Measurements from ENCODE around the gene TRDN.
"Not testable (repeated sequence)": the region's sequence is repeated elsewhere in the genome, so short reads cannot be mapped to it uniquely, and the experiment has no call there.

Gene TRDN

GRCh38 chr6:123343836-123344235 lies 292.9 kb downstream of the TRDN start:
- H3K9ac ChIP-seq (ENCODE audit: low read length) = no peak overlapping the region
- no peaks in the 10 kb centered on the region for H3K27me3 ChIP-seq (ENCODE audit: control insufficient read depth, insufficient read depth, low read length)
- no peaks in the 10 kb centered on the region for H3K4me1 ChIP-seq (ENCODE audit: control insufficient read depth, insufficient read depth, low read length)
- H3K4me3 ChIP-seq (ENCODE audit: low read length) = no peak overlapping the region
- no peak overlapping the region for H3K27ac ChIP-seq (ENCODE audit: low read depth, low read length)
- H3K36me3 ChIP-seq (ENCODE audit: control insufficient read depth, insufficient read depth, low read length) = no peaks in the 10 kb centered on the region

- Histone ChIP-seq H3K27ac (ENCODE audit: low read depth, low read length) (no peak overlapping the region), H3K36me3 (ENCODE audit: control insufficient read depth, insufficient read depth, low read length) (no peaks in the 10 kb centered on the region), H3K27me3 (ENCODE audit: control insufficient read depth, insufficient read depth, low read length) (no peaks in the 10 kb centered on the region), H3K9ac (ENCODE audit: low read length) (no peak overlapping the region), H3K4me3 (ENCODE audit: low read length) (no peak overlapping the region), H3K4me1 (ENCODE audit: control insufficient read depth, insufficient read depth, low read length) (no peaks in the 10 kb centered on the region)
Observed at GRCh38 chr6:123338394-123338793, 298.4 kb downstream of the TRDN start.

- Histone ChIP-seq H3K27me3 (ENCODE audit: control insufficient read depth, insufficient read depth, low read length) (no peaks in the 10 kb centered on the region), H3K4me1 (ENCODE audit: control insufficient read depth, insufficient read depth, low read length) (no peaks in the 10 kb centered on the region), H3K4me3 (ENCODE audit: low read length) (no peak overlapping the region), H3K27ac (ENCODE audit: low read depth, low read length) (no peak overlapping the region), H3K36me3 (ENCODE audit: control insufficient read depth, insufficient read depth, low read length) (no peaks in the 10 kb centered on the region), H3K9ac (ENCODE audit: low read length) (no peak overlapping the region)
Observed at GRCh38 chr6:123333000-123333756, 303.6 kb downstream of the TRDN start.

- no peak overlapping the region for H3K9ac ChIP-seq (ENCODE audit: low read length)
- H3K4me3 ChIP-seq (ENCODE audit: low read length) = no peak overlapping the region
- no peaks in the 10 kb centered on the region for H3K27me3 ChIP-seq (ENCODE audit: control insufficient read depth, insufficient read depth, low read length)
- no peaks in the 10 kb centered on the region for H3K36me3 ChIP-seq (ENCODE audit: control insufficient read depth, insufficient read depth, low read length)
- no peak overlapping the region for H3K27ac ChIP-seq (ENCODE audit: low read depth, low read length)
- H3K4me1 ChIP-seq (ENCODE audit: control insufficient read depth, insufficient read depth, low read length) = no peaks in the 10 kb centered on the region
Observed at GRCh38 chr6:123332070-123332469, 304.7 kb downstream of the TRDN start.

GRCh38 chr6:123329337-123329736 lies 307.4 kb downstream of the TRDN start:
- no peak overlapping the region for H3K9ac ChIP-seq (ENCODE audit: low read length)
- H3K27ac ChIP-seq (ENCODE audit: low read depth, low read length) = no peak overlapping the region
- H3K4me1 ChIP-seq (ENCODE audit: control insufficient read depth, insufficient read depth, low read length) = no peaks in the 10 kb centered on the region
- H3K4me3 ChIP-seq (ENCODE audit: low read length) = no peak overlapping the region
- no peaks in the 10 kb centered on the region for H3K27me3 ChIP-seq (ENCODE audit: control insufficient read depth, insufficient read depth, low read length)
- no peaks in the 10 kb centered on the region for H3K36me3 ChIP-seq (ENCODE audit: control insufficient read depth, insufficient read depth, low read length)

GRCh38 chr6:123323452-123324329 lies 313.1 kb downstream of the TRDN start:
- H3K36me3 ChIP-seq (ENCODE audit: control insufficient read depth, insufficient read depth, low read length) = no peaks in the 10 kb centered on the region
- H3K27ac ChIP-seq (ENCODE audit: low read depth, low read length) = no peak overlapping the region
- H3K4me1 ChIP-seq (ENCODE audit: control insufficient read depth, insufficient read depth, low read length) = no peaks in the 10 kb centered on the region
- H3K27me3 ChIP-seq (ENCODE audit: control insufficient read depth, insufficient read depth, low read length) = no peaks in the 10 kb centered on the region
- H3K4me3 ChIP-seq (ENCODE audit: low read length) = no peak overlapping the region
- H3K9ac ChIP-seq (ENCODE audit: low read length) = no peak overlapping the region

- H3K9ac ChIP-seq (ENCODE audit: low read length) = no peak overlapping the region
- H3K27me3 ChIP-seq (ENCODE audit: control insufficient read depth, insufficient read depth, low read length) = no peaks in the 10 kb centered on the region
- H3K4me3 ChIP-seq (ENCODE audit: low read length) = no peak overlapping the region
- no peak overlapping the region for H3K27ac ChIP-seq (ENCODE audit: low read depth, low read length)
- no peaks in the 10 kb centered on the region for H3K36me3 ChIP-seq (ENCODE audit: control insufficient read depth, insufficient read depth, low read length)
- no peaks in the 10 kb centered on the region for H3K4me1 ChIP-seq (ENCODE audit: control insufficient read depth, insufficient read depth, low read length)
Observed at GRCh38 chr6:123321020-123321419, 315.7 kb downstream of the TRDN start.

GRCh38 chr6:123316733-123317323 lies 319.9 kb downstream of the TRDN start:
- Histone ChIP-seq H3K36me3 (ENCODE audit: control insufficient read depth, insufficient read depth, low read length) (no peaks in the 10 kb centered on the region), H3K9ac (ENCODE audit: low read length) (no peak overlapping the region)

GRCh38 chr6:123314459-123314858 lies 322.3 kb downstream of the TRDN start:
- H3K27me3 ChIP-seq (ENCODE audit: control insufficient read depth, insufficient read depth, low read length); H3K4me1 ChIP-seq (ENCODE audit: control insufficient read depth, insufficient read depth, low read length); H3K9ac ChIP-seq (ENCODE audit: low read length); H3K36me3 ChIP-seq (ENCODE audit: control insufficient read depth, insufficient read depth, low read length); H3K27ac ChIP-seq (ENCODE audit: low read depth, low read length); H3K4me3 ChIP-seq (ENCODE audit: low read length): not testable (repeated sequence)

More at GRCh38 chr6:123316733-123317323, 319.9 kb downstream of the TRDN start:
- Histone ChIP-seq H3K4me1 (ENCODE audit: control insufficient read depth, insufficient read depth, low read length) (no peaks in the 10 kb centered on the region), H3K27me3 (ENCODE audit: control insufficient read depth, insufficient read depth, low read length) (no peaks in the 10 kb centered on the region), H3K27ac (ENCODE audit: low read depth, low read length) (no peak overlapping the region), H3K4me3 (ENCODE audit: low read length) (no peak overlapping the region)

- no peak overlapping the region for H3K9ac ChIP-seq (ENCODE audit: low read length)
- no peaks in the 10 kb centered on the region for H3K27me3 ChIP-seq (ENCODE audit: control insufficient read depth, insufficient read depth, low read length)
- H3K36me3 ChIP-seq (ENCODE audit: control insufficient read depth, insufficient read depth, low read length) = no peaks in the 10 kb centered on the region
- no peak overlapping the region for H3K4me3 ChIP-seq (ENCODE audit: low read length)
- H3K27ac ChIP-seq (ENCODE audit: low read depth, low read length) = no peak overlapping the region
- H3K4me1 ChIP-seq (ENCODE audit: control insufficient read depth, insufficient read depth, low read length) = no peaks in the 10 kb centered on the region
Observed at GRCh38 chr6:123309130-123309529, 327.6 kb downstream of the TRDN start.

- no peak overlapping the region for H3K27ac ChIP-seq (ENCODE audit: low read depth, low read length)
- H3K27me3 ChIP-seq (ENCODE audit: control insufficient read depth, insufficient read depth, low read length) = no peaks in the 10 kb centered on the region
- H3K36me3 ChIP-seq (ENCODE audit: control insufficient read depth, insufficient read depth, low read length) = no peaks in the 10 kb centered on the region
- no peak overlapping the region for H3K9ac ChIP-seq (ENCODE audit: low read length)
- no peak overlapping the region for H3K4me3 ChIP-seq (ENCODE audit: low read length)
- no peaks in the 10 kb centered on the region for H3K4me1 ChIP-seq (ENCODE audit: control insufficient read depth, insufficient read depth, low read length)
Observed at GRCh38 chr6:123306334-123306733, 330.4 kb downstream of the TRDN start.

GRCh38 chr6:123295672-123296071 lies 341.1 kb downstream of the TRDN start:
- Histone ChIP-seq H3K4me1 (ENCODE audit: control insufficient read depth, insufficient read depth, low read length) (no peaks in the 10 kb centered on the region), H3K27me3 (ENCODE audit: control insufficient read depth, insufficient read depth, low read length) (no peaks in the 10 kb centered on the region), H3K36me3 (ENCODE audit: control insufficient read depth, insufficient read depth, low read length) (no peaks in the 10 kb centered on the region), H3K9ac (ENCODE audit: low read length) (no peak overlapping the region), H3K27ac (ENCODE audit: low read depth, low read length) (no peak overlapping the region), H3K4me3 (ENCODE audit: low read length) (no peak overlapping the region)
